ENCODE measurements around the gene GPC1.

The GPC1 gene

GRCh38 chr2:240462707-240463273, 27.3 kb downstream of the GPC1 start:
- Histone ChIP-seq H3F3A (ENCODE audit: insufficient read depth, low read length) (no peaks in the 10 kb centered on the region), H3K4me3 (ENCODE audit: low read depth, low read length, poor library complexity, severe bottlenecking) (no peak overlapping the region), H3K9me2 (ENCODE audit: low read depth, low read length) (no peaks in the 10 kb centered on the region), H3K4me2 (ENCODE audit: low read length) (no peak overlapping the region), H3K36me3 (ENCODE audit: insufficient read depth, low read length) (no peaks in the 10 kb centered on the region), H3K27ac (ENCODE audit: low read depth, low read length, poor library complexity, severe bottlenecking) (no peak overlapping the region), H4K20me1 (ENCODE audit: insufficient read depth, low read length) (no peaks in the 10 kb centered on the region), H3K9me3 (ENCODE audit: low read length) (no peaks in the 10 kb centered on the region), H3K4me1 (ENCODE audit: insufficient read depth, low read length, severe bottlenecking) (no peaks in the 10 kb centered on the region), H3K79me2 (ENCODE audit: insufficient read depth, low read length) (no peaks in the 10 kb centered on the region), H3K9ac (ENCODE audit: low read length) (no peak overlapping the region), H3K27me3 (ENCODE audit: insufficient read depth, low read length) (no peaks in the 10 kb centered on the region), H2AFZ (ENCODE audit: low read length) (no peak overlapping the region)
- TF ChIP-seq EZH2 (IDR thresholded peaks at IDR 0.05; ENCODE audit: borderline replicate concordance, low read length) (no peak), CTCF (IDR thresholded peaks at IDR 0.05; ENCODE audit: low read length) (no peak)

- no peaks in the 10 kb centered on the region for H3F3A ChIP-seq (ENCODE audit: insufficient read depth, low read length)
- no peaks in the 10 kb centered on the region for H3K9me3 ChIP-seq (ENCODE audit: low read length)
- H4K20me1 ChIP-seq (ENCODE audit: insufficient read depth, low read length) = no peaks in the 10 kb centered on the region
- no peaks in the 10 kb centered on the region for H3K27me3 ChIP-seq (ENCODE audit: insufficient read depth, low read length)
- H3K4me1 ChIP-seq (ENCODE audit: insufficient read depth, low read length, severe bottlenecking) = no peaks in the 10 kb centered on the region
- no peak overlapping the region for H3K27ac ChIP-seq (ENCODE audit: low read depth, low read length, poor library complexity, severe bottlenecking)
- H3K79me2 ChIP-seq (ENCODE audit: insufficient read depth, low read length) = no peaks in the 10 kb centered on the region
- H3K4me3 ChIP-seq (ENCODE audit: low read depth, low read length, poor library complexity, severe bottlenecking) = no peak overlapping the region
- H3K36me3 ChIP-seq (ENCODE audit: insufficient read depth, low read length) = no peaks in the 10 kb centered on the region
- no peaks in the 10 kb centered on the region for H3K9me2 ChIP-seq (ENCODE audit: low read depth, low read length)
- no peak overlapping the region for H3K9ac ChIP-seq (ENCODE audit: low read length)
- H3K4me2 ChIP-seq (ENCODE audit: low read length) = no peak overlapping the region
- H2AFZ ChIP-seq (ENCODE audit: low read length) = no peak overlapping the region
- TF ChIP-seq EZH2 (IDR thresholded peaks at IDR 0.05; ENCODE audit: borderline replicate concordance, low read length) (no peak), CTCF (IDR thresholded peaks at IDR 0.05; ENCODE audit: low read length) (no peak)
Measured at GRCh38 chr2:240463274-240463865, 27.9 kb downstream of the GPC1 start.

- H2AFZ ChIP-seq (ENCODE audit: low read length) = no peak overlapping the region
- TF ChIP-seq EZH2 (IDR thresholded peaks at IDR 0.05; ENCODE audit: borderline replicate concordance, low read length) (no peak), CTCF (IDR thresholded peaks at IDR 0.05; ENCODE audit: low read length) (no peak)
- no peaks in the 10 kb centered on the region for H3K79me2 ChIP-seq (ENCODE audit: insufficient read depth, low read length)
- H3K4me2 ChIP-seq (ENCODE audit: low read length) = no peak overlapping the region
- H3K9me3 ChIP-seq (ENCODE audit: low read length) = no peaks in the 10 kb centered on the region
- H3K4me1 ChIP-seq (ENCODE audit: insufficient read depth, low read length, severe bottlenecking) = no peaks in the 10 kb centered on the region
- H4K20me1 ChIP-seq (ENCODE audit: insufficient read depth, low read length) = no peaks in the 10 kb centered on the region
- H3K9ac ChIP-seq (ENCODE audit: low read length) = no peak overlapping the region
- H3F3A ChIP-seq (ENCODE audit: insufficient read depth, low read length) = no peaks in the 10 kb centered on the region
- H3K4me3 ChIP-seq (ENCODE audit: low read depth, low read length, poor library complexity, severe bottlenecking) = no peak overlapping the region
- H3K36me3 ChIP-seq (ENCODE audit: insufficient read depth, low read length) = no peaks in the 10 kb centered on the region
- no peaks in the 10 kb centered on the region for H3K27me3 ChIP-seq (ENCODE audit: insufficient read depth, low read length)
- no peak overlapping the region for H3K27ac ChIP-seq (ENCODE audit: low read depth, low read length, poor library complexity, severe bottlenecking)
- H3K9me2 ChIP-seq (ENCODE audit: low read depth, low read length) = no peaks in the 10 kb centered on the region
Measured at GRCh38 chr2:240463866-240464481, 28.5 kb downstream of the GPC1 start.
